OCI-LY1 (cell line): ENCODE measurements around the gene NUF2.

Experiments
- H2AFZ ChIP-seq: fragments of 200-600 bp; sonication (generic), shearing (Covaris generic); 2 replicates; pipeline ENCODE4 v1.6.0; 2014; ENCODE audit warnings: antibody characterized with exemption, mild to moderate bottlenecking, low read length
- H3F3A ChIP-seq: fragments of 200-600 bp; sonication (generic), shearing (Covaris generic); 2 replicates; pipeline ENCODE4 v1.6.0; 2014; ENCODE audit warnings: mild to moderate bottlenecking, antibody characterized with exemption, low read length, moderate library complexity; ENCODE audit not compliant: insufficient read depth
- H3K27ac ChIP-seq: fragments of 200-600 bp; sonication (generic); 2 replicates; pipeline ENCODE4 v1.5.1; 2014; ENCODE audit warnings: low read length, mixed run types, mild to moderate bottlenecking, low read depth; ENCODE audit not compliant: poor library complexity, severe bottlenecking
- H3K27me3 ChIP-seq: fragments of 200-600 bp; sonication (generic); 2 replicates; pipeline ENCODE4 v1.6.0; 2014; ENCODE audit warnings: antibody characterized with exemption, mild to moderate bottlenecking, low read length, moderate library complexity; ENCODE audit not compliant: insufficient read depth
- H3K36me3 ChIP-seq: fragments of 200-600 bp; sonication (generic); 2 replicates; pipeline ENCODE4 v1.6.1; 2014; ENCODE audit warnings: mild to moderate bottlenecking, antibody characterized with exemption, low read length, moderate library complexity, mixed read lengths; ENCODE audit not compliant: insufficient read depth
- H3K4me1 ChIP-seq: fragments of 200-600 bp; sonication (generic); 2 replicates; pipeline ENCODE4 v1.5.1; 2014; ENCODE audit warnings: mild to moderate bottlenecking, low read length, moderate library complexity; ENCODE audit not compliant: insufficient read depth, severe bottlenecking
- H3K4me2 ChIP-seq: fragments of 200-600 bp; sonication (generic), shearing (Covaris generic); 2 replicates; pipeline ENCODE4 v1.6.1; 2014; ENCODE audit warnings: low read length
- H3K4me3 ChIP-seq: fragments of 200-600 bp; sonication (generic); 2 replicates; pipeline ENCODE4 v1.5.1; 2014; ENCODE audit warnings: low read length, low read depth, mild to moderate bottlenecking, mixed read lengths; ENCODE audit not compliant: poor library complexity, severe bottlenecking
- H3K79me2 ChIP-seq: fragments of 200-600 bp; shearing (Covaris generic); 2 replicates; pipeline ENCODE4 v1.6.1; 2016; ENCODE audit warnings: mixed run types, low read length, mixed read lengths; ENCODE audit not compliant: insufficient read depth
- H3K9ac ChIP-seq: fragments of 200-600 bp; sonication (generic), shearing (Covaris generic); 2 replicates; pipeline ENCODE4 v1.6.1; 2014; ENCODE audit warnings: mild to moderate bottlenecking, low read length, mixed read lengths
- H3K9me2 ChIP-seq: fragments of 200-600 bp; sonication (generic), shearing (Covaris generic); 2 replicates; pipeline ENCODE4 v1.6.1; 2014; ENCODE audit warnings: low read depth, mild to moderate bottlenecking, low read length, mixed read lengths
- H3K9me3 ChIP-seq: fragments of 200-600 bp; shearing (Covaris generic); 2 replicates; pipeline ENCODE4 v1.6.1; 2014; ENCODE audit warnings: low read length, mixed read lengths
- H4K20me1 ChIP-seq: fragments of 200-600 bp; sonication (generic), shearing (Covaris generic); 2 replicates; pipeline ENCODE4 v1.6.0; 2016; ENCODE audit warnings: mild to moderate bottlenecking, low read length; ENCODE audit not compliant: insufficient read depth
- EZH2 ChIP-seq: fragments of 200-600 bp; sonication (generic), shearing (Covaris generic); IDR thresholded peaks from 2 replicates; pipeline ENCODE4 v1.8.0; 2017; ENCODE audit warnings: borderline replicate concordance, mixed run types, mild to moderate bottlenecking, antibody characterized with exemption, low read length, moderate library complexity, mixed read lengths
- TF ChIP-seq, protein P1 (sequence below): fragments of 200-600 bp; sonication (generic), shearing (Covaris generic); IDR thresholded peaks from 2 replicates; pipeline ENCODE4 v1.5.1; 2017; ENCODE audit warnings: mild to moderate bottlenecking, antibody characterized with exemption, low read length, moderate library complexity, mixed read lengths

Gene NUF2

DNA sequence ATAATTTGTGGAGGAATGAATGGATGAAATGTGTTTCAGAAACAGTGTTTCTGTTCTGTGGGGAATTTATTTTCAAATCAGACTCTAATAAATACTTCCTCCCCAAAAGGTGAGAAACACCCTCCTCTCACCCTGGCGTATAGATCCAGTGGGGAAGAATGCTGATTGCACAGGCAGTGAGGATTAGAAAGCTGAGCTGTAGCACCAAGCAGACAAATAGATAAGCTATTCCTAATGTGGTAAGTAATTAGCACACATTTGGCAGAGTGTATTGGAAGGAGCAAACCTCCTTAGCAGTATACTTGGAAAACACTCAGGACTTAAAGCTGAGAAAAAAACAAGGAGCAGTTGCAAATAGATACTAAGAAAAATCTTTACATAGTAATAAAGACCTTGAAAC lies 50.8 kb downstream of the NUF2 start:
- no peaks in the 10 kb centered on the region for H3F3A ChIP-seq

DNA sequence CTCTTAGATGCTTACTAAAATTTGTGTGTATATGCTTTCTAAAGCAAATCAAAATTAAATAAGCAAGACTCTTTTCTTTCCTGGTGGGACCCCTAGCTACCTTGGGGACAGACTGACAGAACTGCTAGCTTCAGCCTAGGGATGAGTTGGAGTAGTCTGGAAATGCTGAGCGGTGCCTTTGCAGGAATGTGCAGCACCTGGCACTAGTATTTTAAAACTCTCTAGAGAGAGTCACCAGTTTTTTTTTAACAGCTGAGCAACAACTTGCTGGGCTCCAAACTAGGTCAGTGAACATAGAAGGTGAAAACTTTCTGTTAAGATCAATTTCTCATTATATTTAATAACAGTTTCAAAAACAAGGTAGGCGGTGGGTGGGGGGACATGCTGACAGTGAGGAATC lies 56.8 kb downstream of the NUF2 start:
- Histone ChIP-seq H3K9ac (no peak overlapping the region), H3K9me3 (no peaks in the 10 kb centered on the region), H3K27ac (no peak overlapping the region), H3K4me1 (no peaks in the 10 kb centered on the region), H3K4me2 (no peak overlapping the region), H3K4me3 (no peak overlapping the region), H3K79me2 (no peaks in the 10 kb centered on the region), H3K27me3 (no peaks in the 10 kb centered on the region), H4K20me1 (no peaks in the 10 kb centered on the region), H3K9me2 (no peaks in the 10 kb centered on the region), H2AFZ (no peak overlapping the region), H3K36me3 (no peaks in the 10 kb centered on the region), H3F3A (no peaks in the 10 kb centered on the region)
- TF ChIP-seq, protein P1, sequence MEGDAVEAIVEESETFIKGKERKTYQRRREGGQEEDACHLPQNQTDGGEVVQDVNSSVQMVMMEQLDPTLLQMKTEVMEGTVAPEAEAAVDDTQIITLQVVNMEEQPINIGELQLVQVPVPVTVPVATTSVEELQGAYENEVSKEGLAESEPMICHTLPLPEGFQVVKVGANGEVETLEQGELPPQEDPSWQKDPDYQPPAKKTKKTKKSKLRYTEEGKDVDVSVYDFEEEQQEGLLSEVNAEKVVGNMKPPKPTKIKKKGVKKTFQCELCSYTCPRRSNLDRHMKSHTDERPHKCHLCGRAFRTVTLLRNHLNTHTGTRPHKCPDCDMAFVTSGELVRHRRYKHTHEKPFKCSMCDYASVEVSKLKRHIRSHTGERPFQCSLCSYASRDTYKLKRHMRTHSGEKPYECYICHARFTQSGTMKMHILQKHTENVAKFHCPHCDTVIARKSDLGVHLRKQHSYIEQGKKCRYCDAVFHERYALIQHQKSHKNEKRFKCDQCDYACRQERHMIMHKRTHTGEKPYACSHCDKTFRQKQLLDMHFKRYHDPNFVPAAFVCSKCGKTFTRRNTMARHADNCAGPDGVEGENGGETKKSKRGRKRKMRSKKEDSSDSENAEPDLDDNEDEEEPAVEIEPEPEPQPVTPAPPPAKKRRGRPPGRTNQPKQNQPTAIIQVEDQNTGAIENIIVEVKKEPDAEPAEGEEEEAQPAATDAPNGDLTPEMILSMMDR = no peak
- TF ChIP-seq EZH2 = no peak

More for the DNA sequence above, 50.8 kb downstream of the NUF2 start:
- no peak overlapping the region for H3K27ac ChIP-seq
- no peaks in the 10 kb centered on the region for H3K36me3 ChIP-seq
- no peaks in the 10 kb centered on the region for H4K20me1 ChIP-seq
- H3K4me2 ChIP-seq = no peak overlapping the region
- no peaks in the 10 kb centered on the region for H3K79me2 ChIP-seq
- H3K4me1 ChIP-seq = no peaks in the 10 kb centered on the region
- TF ChIP-seq, protein P1 = no peak
- no peak for TF ChIP-seq EZH2
- H3K27me3 ChIP-seq = 0 out of 2 replicates have a peak, but pooled peaks cover 6% of the 10 kb centered on the region
- H3K9ac ChIP-seq = no peak overlapping the region
- no peaks in the 10 kb centered on the region for H3K9me3 ChIP-seq
- no peak overlapping the region for H3K4me3 ChIP-seq
- no peaks in the 10 kb centered on the region for H3K9me2 ChIP-seq
- H2AFZ ChIP-seq = no peak overlapping the region

DNA sequence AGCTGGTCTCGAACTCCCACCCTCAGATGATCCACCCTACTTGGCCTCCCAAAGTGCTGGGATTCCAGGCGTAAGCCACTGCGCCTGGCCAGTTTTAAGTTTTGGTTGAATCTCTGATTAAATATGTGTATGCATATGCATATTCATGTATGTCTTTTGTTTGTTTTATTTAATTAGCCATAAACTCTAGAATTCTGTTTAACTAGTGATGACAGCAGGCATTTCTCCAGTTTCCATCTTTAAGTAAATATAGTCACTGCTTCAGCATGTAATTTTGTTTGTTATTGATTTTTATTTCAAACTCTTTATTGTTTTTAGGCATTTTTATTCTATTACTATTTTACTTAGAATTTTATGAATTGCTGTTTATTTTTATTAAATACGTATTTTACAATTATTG lies 58.0 kb downstream of the NUF2 start:
- H4K20me1 ChIP-seq = no peaks in the 10 kb centered on the region
- no peaks in the 10 kb centered on the region for H3K36me3 ChIP-seq
- H3K9me3 ChIP-seq = no peaks in the 10 kb centered on the region
- H3F3A ChIP-seq = no peaks in the 10 kb centered on the region
- TF ChIP-seq, protein P1 = no peak
- no peak for TF ChIP-seq EZH2
- no peak overlapping the region for H3K9ac ChIP-seq
- H3K4me3 ChIP-seq = no peak overlapping the region
- no peaks in the 10 kb centered on the region for H3K79me2 ChIP-seq
- H3K9me2 ChIP-seq = no peaks in the 10 kb centered on the region
- no peak overlapping the region for H2AFZ ChIP-seq
- no peak overlapping the region for H3K27ac ChIP-seq
- H3K4me1 ChIP-seq = no peaks in the 10 kb centered on the region
- no peaks in the 10 kb centered on the region for H3K27me3 ChIP-seq
- H3K4me2 ChIP-seq = no peak overlapping the region
